ENCODE measurements around the gene CPM. TPM values are rescaled to one million over a fixed set of nuclear protein-coding genes. Genes with fewer than 3 reads are reported as not detected.
"Not testable (repeated sequence)": the region's sequence is repeated elsewhere in the genome, so short reads cannot be mapped to it uniquely, and the experiment has no call there.

Gene CPM
- total RNA-seq, 1 experiment from 2014 or later: 0.96 TPM

- H3K27me3 Mint-ChIP-seq (ENCODE audit: low read depth); ATAC-seq; DNase-seq (ENCODE audit: low spot score); H3K9me3 Mint-ChIP-seq; POLR2A ChIA-PET: not testable (repeated sequence)
- Mint-ChIP-seq H3K4me3 (peak overlapping the region; percentile 68), H3K4me1 (peaks cover 17% of the 10 kb centered on the region), H3K36me3 (peaks cover 65% of the 10 kb centered on the region), H3K27ac (0 out of 2 replicates have a peak overlapping the region, but pooled peaks have one; percentile 63)
- CTCF ChIA-PET: interaction anchor here (2.4 kb wide), 1 partner anchor 19 kb away, joined by 13 read pairs; no protein-coding TSS in a partner anchor
Observed at GRCh38 chr12:68811573-68811972, 121.4 kb downstream of the CPM start.

DNA sequence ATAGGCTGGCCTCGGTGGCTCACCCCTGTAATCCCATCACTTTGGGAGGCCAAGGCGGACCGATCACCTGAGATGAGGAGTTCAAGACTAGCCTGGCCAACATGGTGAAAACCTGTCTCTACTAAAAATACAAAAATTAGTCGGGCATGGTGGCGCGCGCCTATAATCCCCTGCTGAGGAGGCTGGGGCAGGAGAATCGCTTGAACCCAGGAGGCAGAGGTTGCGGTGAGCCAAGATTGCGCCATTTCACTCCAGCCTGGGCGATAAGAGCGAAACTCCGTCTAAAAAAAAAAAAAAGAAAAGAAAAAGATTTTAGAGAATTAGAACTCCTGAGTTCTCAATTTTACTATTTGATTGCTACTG lies 123.0 kb downstream of the CPM start:
- H3K9me3 Mint-ChIP-seq, CTCF ChIA-PET: not testable (repeated sequence)

GRCh38 chr12:68809190-68810026 lies 123.6 kb downstream of the CPM start:
- POLR2A ChIA-PET: interaction anchor here (0.6 to 1.1 kb wide), 3 partner anchors 13 to 63 kb away, joined by 3 read pairs; partner anchors contain the start of gene SLC35E3
- no peak for DNase-seq (ENCODE audit: low spot score)
- no peaks in the 10 kb centered on the region for H3K27me3 Mint-ChIP-seq (ENCODE audit: low read depth)
- CTCF ChIA-PET: interaction anchor here (2.3 to 2.6 kb wide), 2 partner anchors 21 to 63 kb away, joined by 18 to 23 read pairs; partner anchors contain the start of gene SLC35E3
- no peak for ATAC-seq
- peak overlapping the region; percentile 86 for H3K4me3 Mint-ChIP-seq
- peaks cover 38% of the 10 kb centered on the region for H3K4me1 Mint-ChIP-seq
- peaks cover 47% of the 10 kb centered on the region for H3K36me3 Mint-ChIP-seq
- TF ChIP-seq, protein P1, sequence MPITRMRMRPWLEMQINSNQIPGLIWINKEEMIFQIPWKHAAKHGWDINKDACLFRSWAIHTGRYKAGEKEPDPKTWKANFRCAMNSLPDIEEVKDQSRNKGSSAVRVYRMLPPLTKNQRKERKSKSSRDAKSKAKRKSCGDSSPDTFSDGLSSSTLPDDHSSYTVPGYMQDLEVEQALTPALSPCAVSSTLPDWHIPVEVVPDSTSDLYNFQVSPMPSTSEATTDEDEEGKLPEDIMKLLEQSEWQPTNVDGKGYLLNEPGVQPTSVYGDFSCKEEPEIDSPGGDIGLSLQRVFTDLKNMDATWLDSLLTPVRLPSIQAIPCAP (CRISPR knock-in tag; IDR thresholded peaks at IDR 0.05): no peak
- TF ChIP-seq ZNF423 (CRISPR knock-in tag; IDR thresholded peaks at IDR 0.05) (no peak), ZNF512 (CRISPR knock-in tag; IDR thresholded peaks at IDR 0.05; ENCODE audit: borderline replicate concordance) (no peak), ATF3 (CRISPR knock-in tag; conservative IDR thresholded peaks at IDR 0.05) (no peak), ZNF121 (CRISPR knock-in tag; IDR thresholded peaks at IDR 0.05) (no peak), ZBTB21 (CRISPR knock-in tag; IDR thresholded peaks at IDR 0.05; ENCODE audit: borderline replicate concordance) (no peak), KAT7 (CRISPR knock-in tag; IDR thresholded peaks at IDR 0.05; ENCODE audit: borderline replicate concordance) (no peak), FOXJ3 (CRISPR knock-in tag; IDR thresholded peaks at IDR 0.05; ENCODE audit: borderline replicate concordance) (no peak), ZNF232 (CRISPR knock-in tag; IDR thresholded peaks at IDR 0.05) (no peak), GRHL2 (CRISPR knock-in tag; IDR thresholded peaks at IDR 0.05; ENCODE audit: insufficient replicate concordance, severe bottlenecking) (no peak)
- H3K27ac Mint-ChIP-seq: peak overlapping the region; percentile 98
- H3K9me3 Mint-ChIP-seq: no peaks in the 10 kb centered on the region

More for the DNA sequence above, 123.0 kb downstream of the CPM start:
- DNase-seq (ENCODE audit: low spot score); POLR2A ChIA-PET; ATAC-seq; H3K27me3 Mint-ChIP-seq (ENCODE audit: low read depth): not testable (repeated sequence)
- Mint-ChIP-seq H3K27ac (peak overlapping the region; percentile 78), H3K4me1 (peaks cover 32% of the 10 kb centered on the region), H3K4me3 (peak overlapping the region; percentile 86), H3K36me3 (peaks cover 53% of the 10 kb centered on the region)

DNA sequence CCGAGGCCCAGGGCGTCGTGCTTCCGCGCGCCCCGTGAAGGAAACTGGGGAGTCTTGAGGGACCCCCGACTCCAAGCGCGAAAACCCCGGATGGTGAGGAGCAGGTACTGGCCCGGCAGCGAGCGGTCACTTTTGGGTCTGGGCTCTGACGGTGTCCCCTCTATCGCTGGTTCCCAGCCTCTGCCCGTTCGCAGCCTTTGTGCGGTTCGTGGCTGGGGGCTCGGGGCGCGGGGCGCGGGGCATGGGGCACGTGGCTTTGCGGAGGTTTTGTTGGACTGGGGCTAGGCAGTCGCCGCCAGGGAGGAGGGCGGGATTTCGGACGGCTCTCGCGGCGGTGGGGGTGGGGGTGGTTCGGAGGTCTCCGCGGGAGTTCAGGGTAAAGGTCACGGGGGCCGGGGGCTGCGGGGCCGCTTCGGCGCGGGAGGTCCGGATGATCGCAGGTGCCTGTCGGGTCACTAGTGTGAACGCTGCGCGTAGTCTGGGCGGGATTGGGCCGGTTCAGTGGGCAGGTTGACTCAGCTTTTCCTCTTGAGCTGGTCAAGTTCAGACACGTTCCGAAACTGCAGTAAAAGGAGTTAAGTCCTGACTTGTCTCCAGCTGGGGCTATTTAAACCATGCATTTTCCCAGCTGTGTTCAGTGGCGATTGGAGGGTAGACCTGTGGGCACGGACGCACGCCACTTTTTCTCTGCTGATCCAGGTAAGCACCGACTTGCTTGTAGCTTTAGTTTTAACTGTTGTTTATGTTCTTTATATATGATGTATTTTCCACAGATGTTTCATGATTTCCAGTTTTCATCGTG lies 124.4 kb downstream of the CPM start:
- Mint-ChIP-seq H3K27me3 (ENCODE audit: low read depth) (no peaks in the 10 kb centered on the region), H3K27ac (peak overlapping the region; percentile 98), H3K9me3 (no peaks in the 10 kb centered on the region), H3K4me3 (peak overlapping the region; percentile 86), H3K4me1 (peaks cover 42% of the 10 kb centered on the region), H3K36me3 (peaks cover 40% of the 10 kb centered on the region)
- peak; percentile 82 for DNase-seq (ENCODE audit: low spot score)
- POLR2A ChIA-PET: interaction anchor here (0.6 to 1.9 kb wide), 7 partner anchors 11 to 122 kb away, joined by 3 to 13 read pairs (median 3); partner anchors contain the start of genes NUP107 and SLC35E3
- peak; percentile 57 for ATAC-seq
- CTCF ChIA-PET: interaction anchor here (1.0 to 2.6 kb wide), 6 partner anchors 8 to 348 kb away, joined by 3 to 23 read pairs (median 6); partner anchors contain the start of gene SLC35E3
- TF ChIP-seq TP53 (CRISPR knock-in tag; IDR thresholded peaks at IDR 0.05) (no peak), JUN (CRISPR knock-in tag; IDR thresholded peaks at IDR 0.05) (no peak), ZNF396 (CRISPR knock-in tag; IDR thresholded peaks at IDR 0.05; ENCODE audit: borderline replicate concordance) (no peak), MLX (CRISPR knock-in tag; IDR thresholded peaks at IDR 0.05) (no peak), MXD4 (CRISPR knock-in tag; IDR thresholded peaks at IDR 0.05; ENCODE audit: borderline replicate concordance) (no peak), ZNF317 (CRISPR knock-in tag; IDR thresholded peaks at IDR 0.05; ENCODE audit: borderline replicate concordance, low read depth) (no peak), FOXK1 (CRISPR knock-in tag; IDR thresholded peaks at IDR 0.05) (no peak), AR (CRISPR knock-in tag; IDR thresholded peaks at IDR 0.05) (no peak)

All from WTC11 (cell line).